ENCODE data around the gene GALNT13.

DNA sequence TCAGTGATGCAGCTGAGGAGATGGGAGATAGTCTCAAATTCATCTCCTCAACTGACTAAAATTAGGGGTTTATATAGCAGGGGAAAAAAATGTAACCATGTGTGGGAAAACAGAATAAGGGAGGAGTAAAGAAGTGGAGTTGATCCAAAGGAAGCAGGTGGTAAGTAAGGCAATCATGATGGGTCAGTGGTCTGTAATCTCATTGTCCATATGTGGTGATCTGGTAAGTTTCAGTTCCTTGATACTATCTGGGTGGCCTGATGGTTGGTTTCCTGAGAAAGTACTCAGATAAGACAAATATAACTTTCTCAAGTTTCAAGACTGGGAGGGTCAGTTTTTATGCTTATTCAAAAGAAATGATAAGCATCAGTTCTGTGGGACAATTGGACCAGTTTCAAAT is 514.5 kb downstream of the GALNT13 start:
- no peak for TF ChIP-seq POLR2A (IDR thresholded peaks at IDR 0.05)
- TF ChIP-seq, protein P1, sequence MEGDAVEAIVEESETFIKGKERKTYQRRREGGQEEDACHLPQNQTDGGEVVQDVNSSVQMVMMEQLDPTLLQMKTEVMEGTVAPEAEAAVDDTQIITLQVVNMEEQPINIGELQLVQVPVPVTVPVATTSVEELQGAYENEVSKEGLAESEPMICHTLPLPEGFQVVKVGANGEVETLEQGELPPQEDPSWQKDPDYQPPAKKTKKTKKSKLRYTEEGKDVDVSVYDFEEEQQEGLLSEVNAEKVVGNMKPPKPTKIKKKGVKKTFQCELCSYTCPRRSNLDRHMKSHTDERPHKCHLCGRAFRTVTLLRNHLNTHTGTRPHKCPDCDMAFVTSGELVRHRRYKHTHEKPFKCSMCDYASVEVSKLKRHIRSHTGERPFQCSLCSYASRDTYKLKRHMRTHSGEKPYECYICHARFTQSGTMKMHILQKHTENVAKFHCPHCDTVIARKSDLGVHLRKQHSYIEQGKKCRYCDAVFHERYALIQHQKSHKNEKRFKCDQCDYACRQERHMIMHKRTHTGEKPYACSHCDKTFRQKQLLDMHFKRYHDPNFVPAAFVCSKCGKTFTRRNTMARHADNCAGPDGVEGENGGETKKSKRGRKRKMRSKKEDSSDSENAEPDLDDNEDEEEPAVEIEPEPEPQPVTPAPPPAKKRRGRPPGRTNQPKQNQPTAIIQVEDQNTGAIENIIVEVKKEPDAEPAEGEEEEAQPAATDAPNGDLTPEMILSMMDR (IDR thresholded peaks at IDR 0.05): no peak

Data from adrenal gland (tissue), 5 donors.